ENCODE data around the gene LIPH.
"Not testable (repeated sequence)": the region's sequence is repeated elsewhere in the genome, so short reads cannot be mapped to it uniquely, and the experiment has no call there.

The LIPH gene

GRCh38 chr3:185469542-185469941 is 82.8 kb downstream of the LIPH start:
- TF ChIP-seq, protein P1, sequence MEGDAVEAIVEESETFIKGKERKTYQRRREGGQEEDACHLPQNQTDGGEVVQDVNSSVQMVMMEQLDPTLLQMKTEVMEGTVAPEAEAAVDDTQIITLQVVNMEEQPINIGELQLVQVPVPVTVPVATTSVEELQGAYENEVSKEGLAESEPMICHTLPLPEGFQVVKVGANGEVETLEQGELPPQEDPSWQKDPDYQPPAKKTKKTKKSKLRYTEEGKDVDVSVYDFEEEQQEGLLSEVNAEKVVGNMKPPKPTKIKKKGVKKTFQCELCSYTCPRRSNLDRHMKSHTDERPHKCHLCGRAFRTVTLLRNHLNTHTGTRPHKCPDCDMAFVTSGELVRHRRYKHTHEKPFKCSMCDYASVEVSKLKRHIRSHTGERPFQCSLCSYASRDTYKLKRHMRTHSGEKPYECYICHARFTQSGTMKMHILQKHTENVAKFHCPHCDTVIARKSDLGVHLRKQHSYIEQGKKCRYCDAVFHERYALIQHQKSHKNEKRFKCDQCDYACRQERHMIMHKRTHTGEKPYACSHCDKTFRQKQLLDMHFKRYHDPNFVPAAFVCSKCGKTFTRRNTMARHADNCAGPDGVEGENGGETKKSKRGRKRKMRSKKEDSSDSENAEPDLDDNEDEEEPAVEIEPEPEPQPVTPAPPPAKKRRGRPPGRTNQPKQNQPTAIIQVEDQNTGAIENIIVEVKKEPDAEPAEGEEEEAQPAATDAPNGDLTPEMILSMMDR (conservative IDR thresholded peaks at IDR 0.05): no peak
- no peak overlapping the region for H3K27ac ChIP-seq

GRCh38 chr3:185466123-185466522 is 86.3 kb downstream of the LIPH start:
- not testable (repeated sequence) for H3K27ac ChIP-seq

DNA sequence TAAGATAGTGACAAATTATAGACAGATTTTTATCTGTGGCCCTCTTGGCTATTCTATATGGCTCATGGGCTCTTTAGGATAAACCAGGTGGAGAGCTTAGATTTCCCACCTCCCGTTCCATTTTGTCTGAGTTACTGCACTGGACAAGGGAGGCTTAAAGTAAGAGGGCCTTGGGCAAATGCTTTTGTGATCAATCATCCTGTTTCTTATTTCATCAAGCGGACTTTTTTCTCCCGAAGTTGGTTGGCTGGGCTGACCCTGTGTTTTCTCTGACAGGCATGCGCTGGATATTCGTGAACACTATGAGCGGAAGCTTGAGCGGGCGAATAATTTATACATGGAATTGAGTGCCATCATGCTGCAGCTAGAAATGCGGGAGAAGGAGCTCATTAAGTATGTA is 86.9 kb downstream of the LIPH start:
- TF ChIP-seq, protein P1 (conservative IDR thresholded peaks at IDR 0.05): no peak
- no peak overlapping the region for H3K27ac ChIP-seq

DNA sequence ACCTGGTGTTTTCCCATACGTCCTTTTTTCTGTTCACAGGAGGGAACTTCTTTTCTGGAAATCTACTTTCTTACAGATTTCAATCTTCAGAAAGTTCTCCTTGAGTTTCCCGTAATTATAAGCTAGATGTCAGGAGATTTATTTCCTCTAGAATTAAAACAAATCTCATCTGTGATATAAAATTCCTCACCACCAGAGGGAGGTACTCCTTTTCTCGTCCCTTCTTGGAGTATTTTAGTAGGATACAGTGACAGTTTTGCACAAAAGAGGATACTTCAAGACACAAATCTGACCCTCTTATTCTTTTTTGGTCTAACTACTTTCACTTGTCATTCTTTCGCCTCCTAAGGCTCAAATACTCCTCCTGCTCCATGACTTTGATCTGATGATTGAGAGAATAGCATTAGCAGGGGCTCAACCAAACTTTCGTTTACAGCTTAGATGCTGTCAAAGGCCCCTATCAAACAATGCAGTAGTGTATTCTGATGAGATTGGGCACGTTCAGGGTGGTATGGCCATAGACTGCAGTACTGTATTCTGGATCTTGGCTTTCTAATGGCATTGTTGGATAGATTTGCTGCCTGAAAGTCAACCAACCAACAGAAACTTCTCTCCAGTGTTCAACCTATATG is 91.6 kb downstream of the LIPH start:
- H3K27ac ChIP-seq: no peak overlapping the region
- TF ChIP-seq, protein P1 (conservative IDR thresholded peaks at IDR 0.05): peak; percentile 75

DNA sequence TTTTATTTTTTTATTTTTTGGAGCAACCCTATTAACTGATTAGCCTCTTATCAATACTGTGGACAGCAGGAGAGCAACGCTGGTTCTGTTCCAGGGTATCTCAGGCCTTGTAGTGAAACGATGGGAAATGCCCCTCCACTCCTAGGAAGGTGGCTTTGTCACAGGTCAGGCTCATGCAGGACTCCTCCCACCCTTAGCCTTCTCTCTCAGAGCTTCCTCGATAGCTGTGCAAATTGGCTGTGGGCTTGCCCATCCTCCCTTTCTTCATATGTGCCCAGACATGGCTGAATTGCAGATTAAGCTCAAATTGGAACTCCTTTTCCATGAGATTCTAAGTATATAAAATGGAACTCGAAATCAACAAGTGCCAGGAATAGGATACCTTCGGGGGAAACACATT is 92.1 kb downstream of the LIPH start:
- TF ChIP-seq, protein P1 (conservative IDR thresholded peaks at IDR 0.05): no peak
- H3K27ac ChIP-seq: no peak overlapping the region

GRCh38 chr3:185457376-185457775 is 95.0 kb downstream of the LIPH start:
- H3K27ac ChIP-seq: no peak overlapping the region
- TF ChIP-seq, protein P1 (conservative IDR thresholded peaks at IDR 0.05): no peak
